ENCODE results near the gene PPP1R1A.

PPP1R1A gene

GRCh38 chr12:54603173-54603814 is 14.8 kb upstream of the PPP1R1A start:
- peak; percentile 74 for DNase-seq

- DNase-seq = no peak
Measured at GRCh38 chr12:54602661-54603060, 14.2 kb upstream of the PPP1R1A start.

- DNase-seq = no peak
Measured at GRCh38 chr12:54601841-54602240, 13.4 kb upstream of the PPP1R1A start.

GRCh38 chr12:54598970-54599369 is 10.5 kb upstream of the PPP1R1A start:
- no peak for DNase-seq

GRCh38 chr12:54596526-54596946 is 8.1 kb upstream of the PPP1R1A start:
- DNase-seq = peak; percentile 71

GRCh38 chr12:54595471-54595870 is 7.0 kb upstream of the PPP1R1A start:
- no peak for DNase-seq

- DNase-seq = no peak
Measured at GRCh38 chr12:54593725-54594124, 5.3 kb upstream of the PPP1R1A start.

GRCh38 chr12:54593135-54593534 is 4.7 kb upstream of the PPP1R1A start:
- no peak for DNase-seq

GRCh38 chr12:54592316-54592715 is 3.9 kb upstream of the PPP1R1A start:
- no peak for DNase-seq

- no peak for DNase-seq
Measured at GRCh38 chr12:54590978-54591591, 2.6 kb upstream of the PPP1R1A start.

GRCh38 chr12:54589964-54590363 is 1.5 kb upstream of the PPP1R1A start:
- no peak for DNase-seq

- no peak for DNase-seq
Measured at GRCh38 chr12:54588890-54589267, 420 bp upstream of the PPP1R1A start.

- no peak for DNase-seq
Measured at GRCh38 chr12:54587315-54587873, 1.1 kb downstream of the PPP1R1A start.

GRCh38 chr12:54586620-54587019 is 1.8 kb downstream of the PPP1R1A start:
- no peak for DNase-seq

- DNase-seq = no peak
Measured at GRCh38 chr12:54585243-54585642, 3.2 kb downstream of the PPP1R1A start.

GRCh38 chr12:54584128-54584527 is 4.3 kb downstream of the PPP1R1A start:
- no peak for DNase-seq

- no peak for DNase-seq
Measured at GRCh38 chr12:54583726-54584125, 4.7 kb downstream of the PPP1R1A start.

GRCh38 chr12:54581412-54581811 is 7.0 kb downstream of the PPP1R1A start:
- no peak for DNase-seq

GRCh38 chr12:54579696-54580333 is 8.6 kb downstream of the PPP1R1A start:
- DNase-seq = peak; percentile 89

- DNase-seq = no peak
Measured at GRCh38 chr12:54579258-54579657, 9.2 kb downstream of the PPP1R1A start.

GRCh38 chr12:54578778-54579177 is 9.7 kb downstream of the PPP1R1A start:
- DNase-seq = no peak

GRCh38 chr12:54572881-54573280 is 15.6 kb downstream of the PPP1R1A start:
- no peak for DNase-seq

GRCh38 chr12:54571193-54572188 is 17.0 kb downstream of the PPP1R1A start:
- no peak for DNase-seq

Measured in stimulated activated CD4-positive, alpha-beta T cell treated with anti-CD3 and anti-CD28 coated beads, Interleukin-15, amount 100 ng/mL, for 24 hours (primary cell).